Nephron progenitor cell (in vitro differentiated cells): ENCODE results near the gene ZNF311.
A peak's percentile ranks its signal among the peaks of the same experiment; 100 is the strongest.

Experiments
- DNase-seq: peaks from one replicate; pipeline ENCODE4 v3.0.0; 2021
- H3K27ac Mint-ChIP-seq: 2 replicates; pipeline ENCODE4 v1.8.0; 2021; ENCODE audit warnings: mild to moderate bottlenecking, moderate library complexity, mixed read lengths
- H3K27me3 Mint-ChIP-seq: 2 replicates; pipeline ENCODE4 v1.8.0; 2021; ENCODE audit warnings: mild to moderate bottlenecking, low read depth, mixed read lengths; ENCODE audit not compliant: poor library complexity
- H3K36me3 Mint-ChIP-seq: 2 replicates; pipeline ENCODE4 v1.8.0; 2021; ENCODE audit warnings: low read depth, mixed read lengths
- H3K4me1 Mint-ChIP-seq: 2 replicates; pipeline ENCODE4 v1.8.0; 2021; ENCODE audit warnings: mixed read lengths
- H3K4me3 Mint-ChIP-seq: 2 replicates; pipeline ENCODE4 v1.8.0; 2021; ENCODE audit warnings: mild to moderate bottlenecking, moderate library complexity, mixed read lengths
- H3K9me3 Mint-ChIP-seq: 2 replicates; pipeline ENCODE4 v1.8.0; 2021; ENCODE audit warnings: mild to moderate bottlenecking, moderate library complexity, mixed read lengths
- TF ChIP-seq, protein P1 (sequence below): fragments of 200-600 bp; sonication (generic); IDR thresholded peaks from 2 replicates; pipeline ENCODE4 v1.5.0; 2021; ENCODE audit warnings: antibody characterized with exemption

Gene ZNF311

DNA sequence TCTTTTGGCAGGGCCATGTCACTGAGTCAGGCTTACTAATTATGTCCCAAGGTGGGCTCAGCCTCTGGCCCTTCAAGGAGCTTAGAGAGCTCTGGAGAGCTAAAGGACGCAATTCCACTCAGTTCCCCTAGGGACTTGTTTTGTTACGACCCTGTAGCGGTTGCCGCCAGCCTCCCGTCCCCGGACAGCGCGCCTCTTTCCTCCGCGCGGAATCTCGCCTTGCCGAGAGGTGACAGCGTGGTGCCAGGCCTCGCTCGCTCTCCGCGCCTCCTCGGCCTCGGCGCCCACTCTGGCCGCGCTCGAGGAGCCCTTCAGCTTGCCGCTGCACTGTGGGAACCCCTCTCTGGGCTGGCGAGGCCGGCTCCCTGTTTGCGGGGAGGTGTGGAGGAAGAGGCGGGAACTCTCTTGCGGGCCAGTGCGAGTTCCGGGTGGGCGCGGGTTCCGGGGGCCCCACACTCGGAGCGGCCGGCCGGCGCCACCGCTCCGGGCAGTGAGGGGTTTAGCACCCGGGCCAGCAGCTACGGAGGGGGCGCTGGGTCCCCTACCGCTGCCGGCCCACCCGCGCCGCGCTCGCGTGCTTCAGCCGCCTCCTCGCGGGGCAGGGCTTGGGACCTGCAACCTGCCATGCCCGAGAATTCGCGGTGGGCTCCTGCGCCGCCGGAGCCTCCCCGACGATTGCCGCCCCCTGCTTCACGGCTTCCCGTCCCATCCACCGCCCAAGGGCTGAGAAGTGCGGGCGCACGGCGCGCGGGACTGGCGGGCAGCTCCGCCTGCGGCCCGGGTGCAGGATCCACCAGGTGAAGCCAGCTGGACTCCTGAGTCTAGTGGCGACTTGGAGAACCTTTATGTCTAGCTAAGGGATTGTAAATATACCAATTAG, 9.9 kb upstream of the ZNF311 start:
- no peaks in the 10 kb centered on the region for H3K36me3 Mint-ChIP-seq
- no peak overlapping the region for H3K27ac Mint-ChIP-seq
- no peak overlapping the region for H3K4me3 Mint-ChIP-seq
- no peak for DNase-seq
- H3K27me3 Mint-ChIP-seq, result peaks cover 38% of the 10 kb centered on the region
- H3K9me3 Mint-ChIP-seq, result peaks cover 7% of the 10 kb centered on the region
- peaks cover 33% of the 10 kb centered on the region for H3K4me1 Mint-ChIP-seq
- TF ChIP-seq, protein P1, sequence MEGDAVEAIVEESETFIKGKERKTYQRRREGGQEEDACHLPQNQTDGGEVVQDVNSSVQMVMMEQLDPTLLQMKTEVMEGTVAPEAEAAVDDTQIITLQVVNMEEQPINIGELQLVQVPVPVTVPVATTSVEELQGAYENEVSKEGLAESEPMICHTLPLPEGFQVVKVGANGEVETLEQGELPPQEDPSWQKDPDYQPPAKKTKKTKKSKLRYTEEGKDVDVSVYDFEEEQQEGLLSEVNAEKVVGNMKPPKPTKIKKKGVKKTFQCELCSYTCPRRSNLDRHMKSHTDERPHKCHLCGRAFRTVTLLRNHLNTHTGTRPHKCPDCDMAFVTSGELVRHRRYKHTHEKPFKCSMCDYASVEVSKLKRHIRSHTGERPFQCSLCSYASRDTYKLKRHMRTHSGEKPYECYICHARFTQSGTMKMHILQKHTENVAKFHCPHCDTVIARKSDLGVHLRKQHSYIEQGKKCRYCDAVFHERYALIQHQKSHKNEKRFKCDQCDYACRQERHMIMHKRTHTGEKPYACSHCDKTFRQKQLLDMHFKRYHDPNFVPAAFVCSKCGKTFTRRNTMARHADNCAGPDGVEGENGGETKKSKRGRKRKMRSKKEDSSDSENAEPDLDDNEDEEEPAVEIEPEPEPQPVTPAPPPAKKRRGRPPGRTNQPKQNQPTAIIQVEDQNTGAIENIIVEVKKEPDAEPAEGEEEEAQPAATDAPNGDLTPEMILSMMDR, result no peak

GRCh38 chr6:29011276-29011734, 6.2 kb upstream of the ZNF311 start:
- Mint-ChIP-seq H3K4me1 (peaks cover 17% of the 10 kb centered on the region), H3K36me3 (peaks cover 1% of the 10 kb centered on the region), H3K27me3 (peaks cover 68% of the 10 kb centered on the region), H3K4me3 (peak overlapping the region; percentile 84), H3K9me3 (peaks cover 7% of the 10 kb centered on the region), H3K27ac (peak overlapping the region; percentile 73)
- DNase-seq, result peak; percentile 77
- TF ChIP-seq, protein P1, result no peak

- no peak overlapping the region for H3K27ac Mint-ChIP-seq
- DNase-seq, result no peak
- TF ChIP-seq, protein P1, result no peak
- no peak overlapping the region for H3K4me3 Mint-ChIP-seq
- H3K36me3 Mint-ChIP-seq, result peaks cover 10% of the 10 kb centered on the region
- H3K4me1 Mint-ChIP-seq, result peaks cover 18% of the 10 kb centered on the region
- H3K27me3 Mint-ChIP-seq, result peaks cover 84% of the 10 kb centered on the region
- H3K9me3 Mint-ChIP-seq, result peaks cover 14% of the 10 kb centered on the region
These were observed 4.2 kb upstream of the ZNF311 start for GRCh38 chr6:29009358-29009757.

GRCh38 chr6:29008089-29008488, 3.0 kb upstream of the ZNF311 start:
- peaks cover 10% of the 10 kb centered on the region for H3K36me3 Mint-ChIP-seq
- H3K27ac Mint-ChIP-seq, result no peak overlapping the region
- TF ChIP-seq, protein P1, result no peak
- H3K9me3 Mint-ChIP-seq, result peaks cover 14% of the 10 kb centered on the region
- DNase-seq, result no peak
- peaks cover 81% of the 10 kb centered on the region for H3K27me3 Mint-ChIP-seq
- H3K4me1 Mint-ChIP-seq, result peaks cover 18% of the 10 kb centered on the region
- no peak overlapping the region for H3K4me3 Mint-ChIP-seq

GRCh38 chr6:28996844-28997510, 8.1 kb downstream of the ZNF311 start:
- Mint-ChIP-seq H3K27me3 (peaks cover 30% of the 10 kb centered on the region), H3K27ac (no peak overlapping the region), H3K9me3 (peaks cover 24% of the 10 kb centered on the region), H3K4me3 (no peak overlapping the region), H3K36me3 (peaks cover 24% of the 10 kb centered on the region), H3K4me1 (no peaks in the 10 kb centered on the region)
- DNase-seq, result no peak
- TF ChIP-seq, protein P1, result no peak
